Measurements from ENCODE around the gene PCDHA5. TPM values are rescaled to one million over a fixed set of nuclear protein-coding genes. Genes with fewer than 3 reads are reported as not detected.

The PCDHA5 gene
- under 0.01 TPM in 1 of 2 replicates, not detected in the other for total RNA-seq

DNA sequence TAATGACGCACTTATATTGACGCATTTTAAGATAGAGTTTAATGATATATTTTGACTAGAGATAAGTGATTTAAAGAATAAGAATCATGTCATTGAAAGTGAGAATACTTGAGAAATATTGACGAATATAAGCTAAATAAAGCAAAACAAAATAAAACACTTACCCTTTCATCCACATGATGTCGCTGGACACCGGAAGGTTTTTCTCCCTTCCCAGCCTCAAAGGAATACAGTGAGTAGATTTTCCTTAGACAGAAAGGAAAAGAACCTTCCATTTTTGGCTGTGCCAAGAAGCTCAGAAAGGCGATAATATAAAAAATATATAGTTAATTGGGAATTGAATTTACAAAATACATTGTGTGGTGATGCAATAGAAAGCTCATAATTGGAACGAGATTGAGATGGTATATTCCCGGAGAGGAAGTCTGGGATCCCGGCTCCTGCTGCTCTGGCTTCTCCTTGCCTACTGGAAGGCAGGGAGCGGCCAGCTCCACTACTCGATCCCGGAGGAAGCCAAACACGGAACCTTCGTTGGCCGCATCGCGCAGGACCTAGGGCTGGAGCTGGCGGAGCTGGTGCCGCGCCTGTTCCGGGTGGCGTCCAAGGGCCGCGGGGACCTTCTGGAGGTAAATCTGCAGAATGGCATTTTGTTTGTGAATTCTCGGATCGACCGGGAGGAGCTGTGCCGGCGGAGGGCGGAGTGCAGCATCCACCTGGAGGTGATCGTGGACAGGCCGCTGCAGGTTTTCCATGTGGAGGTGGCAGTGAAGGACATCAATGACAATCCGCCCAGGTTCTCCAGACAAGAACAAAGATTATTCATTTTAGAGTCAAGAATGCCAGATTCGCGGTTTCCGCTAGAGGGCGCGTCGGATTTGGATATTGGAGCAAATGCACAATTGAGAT, at the start of gene PCDHA5:
Gene PCDHA5 (plus strand): TSS at position 239 of the 906 bp plus-strand sequence.

DNA sequence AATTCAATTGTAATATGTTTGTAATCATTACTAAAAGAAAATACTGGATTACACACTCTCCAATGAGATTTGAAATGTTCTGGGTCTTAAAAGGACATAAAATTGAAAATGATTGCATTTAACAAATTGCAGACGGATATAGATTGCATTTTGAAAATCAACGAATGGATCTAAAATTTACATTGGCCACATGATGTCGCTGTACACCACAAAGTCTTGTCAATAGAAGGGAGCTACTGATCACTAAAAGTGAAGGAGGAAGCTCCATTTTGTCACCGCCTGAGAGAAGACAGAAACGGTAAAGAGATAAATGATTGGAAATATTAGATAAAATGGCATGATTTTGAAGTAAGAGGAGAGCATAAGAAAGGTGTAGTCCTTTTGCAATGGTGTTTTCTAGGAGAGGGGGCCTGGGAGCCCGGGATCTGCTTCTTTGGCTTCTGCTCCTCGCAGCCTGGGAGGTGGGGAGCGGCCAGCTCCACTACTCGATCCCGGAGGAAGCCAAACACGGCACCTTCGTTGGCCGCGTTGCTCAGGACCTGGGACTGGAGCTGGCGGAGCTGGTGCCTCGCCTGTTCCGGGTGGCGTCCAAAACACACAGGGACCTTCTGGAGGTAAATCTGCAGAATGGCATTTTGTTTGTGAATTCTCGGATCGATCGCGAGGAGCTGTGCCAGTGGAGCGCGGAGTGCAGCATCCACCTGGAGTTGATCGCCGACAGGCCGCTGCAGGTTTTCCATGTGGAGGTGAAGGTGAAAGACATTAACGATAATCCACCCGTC, 35.3 kb upstream of the PCDHA5 start, which contains the start of gene PCDHA1:
Gene PCDHA1 (plus strand): TSS at position 236 of the 782 bp plus-strand sequence.

DNA sequence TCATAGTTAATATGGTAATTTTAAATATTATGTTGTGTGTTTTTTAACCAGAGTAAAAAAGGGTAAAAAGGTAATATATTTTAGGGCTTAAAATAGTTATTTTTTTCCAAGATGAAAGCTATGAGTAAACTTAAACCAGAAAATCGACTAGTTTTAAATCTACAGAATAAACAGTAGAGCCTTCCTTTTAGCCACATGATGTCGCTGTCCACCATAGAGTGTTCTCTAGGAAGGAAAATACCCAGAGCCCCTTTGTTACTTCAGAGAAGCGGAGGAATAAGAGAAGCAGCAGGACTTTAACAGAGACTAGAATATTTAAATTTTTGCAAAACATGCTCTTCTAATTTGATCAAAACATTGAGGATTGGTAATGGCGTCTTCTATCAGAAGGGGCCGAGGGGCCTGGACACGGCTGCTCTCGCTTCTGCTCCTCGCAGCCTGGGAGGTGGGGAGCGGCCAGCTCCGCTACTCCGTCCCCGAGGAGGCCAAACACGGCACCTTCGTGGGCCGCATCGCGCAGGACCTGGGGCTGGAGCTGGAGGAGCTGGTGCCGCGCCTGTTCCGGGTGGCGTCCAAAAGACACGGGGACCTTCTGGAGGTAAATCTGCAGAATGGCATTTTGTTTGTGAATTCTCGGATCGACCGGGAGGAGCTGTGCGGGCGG, 26.7 kb upstream of the PCDHA5 start, which contains the start of gene PCDHA2:
Gene PCDHA2 (plus strand): TSS at position 258 of the 664 bp plus-strand sequence.

DNA sequence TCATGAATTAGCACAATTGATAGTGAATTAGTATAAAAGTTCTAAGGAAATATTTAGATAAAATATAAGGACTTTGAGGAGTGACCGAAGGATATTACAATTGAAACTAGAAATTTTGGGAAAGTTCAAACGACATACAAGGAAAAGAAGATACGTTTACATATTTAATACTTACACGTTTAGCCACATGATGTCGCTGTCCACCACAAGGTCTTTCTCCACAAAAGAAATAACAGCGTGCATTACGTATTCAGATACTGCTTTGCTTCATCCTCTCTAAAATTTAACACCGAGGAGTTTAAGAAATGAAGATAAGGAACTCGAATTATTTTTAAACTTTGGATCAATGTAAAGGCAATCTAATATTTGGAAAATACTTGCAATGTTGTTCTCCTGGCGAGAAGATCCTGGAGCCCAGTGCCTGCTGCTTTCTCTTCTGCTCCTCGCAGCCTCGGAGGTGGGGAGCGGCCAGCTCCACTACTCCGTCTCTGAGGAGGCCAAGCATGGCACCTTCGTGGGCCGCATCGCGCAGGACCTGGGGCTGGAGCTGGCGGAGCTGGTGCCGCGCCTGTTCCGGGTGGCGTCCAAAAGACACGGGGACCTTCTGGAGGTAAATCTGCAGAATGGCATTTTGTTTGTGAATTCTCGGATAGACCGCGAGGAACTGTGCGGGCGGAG, 20.5 kb upstream of the PCDHA5 start, which contains the start of gene PCDHA3:
Gene PCDHA3 (plus strand): TSS at position 242 of the 678 bp plus-strand sequence.

DNA sequence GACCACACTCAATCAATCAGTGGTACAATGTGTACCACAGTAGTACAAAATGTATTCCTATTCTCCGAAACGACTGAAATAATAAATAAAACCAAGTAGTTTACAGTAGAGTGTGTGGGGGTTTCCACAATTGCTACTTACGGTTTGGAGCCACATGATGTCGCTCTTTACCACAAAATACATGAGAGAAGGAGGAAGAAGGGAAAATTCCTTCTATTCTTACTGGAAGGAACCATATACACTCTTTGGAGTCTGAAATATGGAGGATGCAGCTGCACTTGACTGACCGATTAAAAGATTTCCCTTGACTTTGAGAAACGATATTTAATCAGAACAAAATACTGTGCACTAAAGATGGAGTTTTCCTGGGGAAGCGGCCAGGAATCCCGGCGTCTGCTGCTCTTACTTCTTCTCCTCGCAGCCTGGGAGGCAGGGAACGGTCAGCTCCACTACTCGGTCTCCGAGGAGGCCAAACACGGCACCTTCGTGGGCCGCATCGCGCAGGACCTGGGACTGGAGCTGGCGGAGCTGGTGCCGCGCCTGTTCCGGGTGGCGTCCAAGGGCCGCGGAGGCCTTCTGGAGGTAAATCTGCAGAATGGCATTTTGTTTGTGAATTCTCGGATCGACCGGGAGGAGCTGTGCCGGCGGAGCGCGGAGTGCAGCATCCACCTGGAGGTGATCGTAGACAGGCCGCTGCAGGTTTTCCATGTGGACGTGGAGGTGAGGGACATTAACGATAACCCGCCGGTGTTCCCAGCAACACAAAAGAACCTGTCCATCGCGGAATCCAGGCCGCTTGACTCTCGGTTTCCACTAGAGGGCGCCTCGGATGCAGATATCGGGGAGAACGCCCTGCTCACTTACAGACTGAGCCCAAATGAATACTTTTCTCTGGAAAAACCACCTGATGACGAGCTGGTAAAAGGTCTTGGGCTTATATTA, 14.3 kb upstream of the PCDHA5 start, which contains the start of gene PCDHA4:
Gene PCDHA4 (plus strand): TSS at position 235 of the 942 bp plus-strand sequence.

DNA sequence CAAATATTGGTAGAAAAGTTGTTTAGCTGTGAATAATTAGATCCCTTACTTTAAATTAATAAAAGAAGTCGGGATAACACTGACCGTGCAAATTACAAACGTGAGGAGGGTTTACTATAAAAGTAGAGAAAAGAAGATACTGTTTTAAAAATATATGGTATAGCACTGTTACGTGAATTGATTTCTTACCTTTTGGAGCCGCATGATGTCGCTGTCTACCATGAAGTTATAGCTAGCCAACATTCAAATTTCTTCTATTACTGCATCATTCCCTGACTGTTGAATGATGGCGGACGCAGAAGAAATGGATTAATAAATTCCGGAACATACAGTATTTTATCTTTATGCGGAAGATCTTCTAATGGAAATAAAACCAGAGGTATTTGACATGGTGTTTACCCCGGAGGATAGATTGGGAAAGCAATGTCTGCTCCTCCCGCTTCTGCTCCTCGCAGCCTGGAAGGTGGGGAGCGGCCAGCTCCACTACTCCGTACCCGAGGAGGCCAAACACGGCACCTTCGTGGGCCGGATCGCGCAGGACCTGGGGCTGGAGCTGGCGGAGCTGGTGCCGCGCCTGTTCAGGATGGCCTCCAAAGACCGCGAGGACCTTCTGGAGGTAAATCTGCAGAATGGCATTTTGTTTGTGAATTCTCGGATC, 6.4 kb downstream of the PCDHA5 start, which contains the start of gene PCDHA6:
Gene PCDHA6 (plus strand): TSS at position 257 of the 658 bp plus-strand sequence. CDS start 132 bp downstream, at position 389.

DNA sequence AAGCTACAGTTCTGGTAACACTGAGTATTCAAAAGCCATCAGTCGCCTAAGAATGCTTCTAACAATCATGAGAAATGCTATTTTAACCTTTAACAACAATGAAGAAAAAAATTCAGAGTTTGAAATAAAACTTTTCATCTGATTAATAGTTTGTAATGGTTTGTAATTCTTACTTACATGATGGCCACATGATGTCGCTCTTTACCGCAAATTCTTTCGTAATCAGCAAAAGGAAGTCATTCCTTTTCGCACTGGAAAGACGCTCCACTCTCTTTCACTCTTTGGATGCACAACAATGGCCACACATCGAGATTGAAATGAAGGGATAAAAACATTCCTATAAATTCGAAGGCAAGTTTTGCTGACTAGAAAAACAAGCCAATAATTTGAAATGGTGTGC, 12.6 kb downstream of the PCDHA5 start, which contains the start of gene PCDHA7:
Gene PCDHA7 (plus strand): TSS at position 277 of the 400 bp plus-strand sequence. CDS start 115 bp downstream, at position 392.

DNA sequence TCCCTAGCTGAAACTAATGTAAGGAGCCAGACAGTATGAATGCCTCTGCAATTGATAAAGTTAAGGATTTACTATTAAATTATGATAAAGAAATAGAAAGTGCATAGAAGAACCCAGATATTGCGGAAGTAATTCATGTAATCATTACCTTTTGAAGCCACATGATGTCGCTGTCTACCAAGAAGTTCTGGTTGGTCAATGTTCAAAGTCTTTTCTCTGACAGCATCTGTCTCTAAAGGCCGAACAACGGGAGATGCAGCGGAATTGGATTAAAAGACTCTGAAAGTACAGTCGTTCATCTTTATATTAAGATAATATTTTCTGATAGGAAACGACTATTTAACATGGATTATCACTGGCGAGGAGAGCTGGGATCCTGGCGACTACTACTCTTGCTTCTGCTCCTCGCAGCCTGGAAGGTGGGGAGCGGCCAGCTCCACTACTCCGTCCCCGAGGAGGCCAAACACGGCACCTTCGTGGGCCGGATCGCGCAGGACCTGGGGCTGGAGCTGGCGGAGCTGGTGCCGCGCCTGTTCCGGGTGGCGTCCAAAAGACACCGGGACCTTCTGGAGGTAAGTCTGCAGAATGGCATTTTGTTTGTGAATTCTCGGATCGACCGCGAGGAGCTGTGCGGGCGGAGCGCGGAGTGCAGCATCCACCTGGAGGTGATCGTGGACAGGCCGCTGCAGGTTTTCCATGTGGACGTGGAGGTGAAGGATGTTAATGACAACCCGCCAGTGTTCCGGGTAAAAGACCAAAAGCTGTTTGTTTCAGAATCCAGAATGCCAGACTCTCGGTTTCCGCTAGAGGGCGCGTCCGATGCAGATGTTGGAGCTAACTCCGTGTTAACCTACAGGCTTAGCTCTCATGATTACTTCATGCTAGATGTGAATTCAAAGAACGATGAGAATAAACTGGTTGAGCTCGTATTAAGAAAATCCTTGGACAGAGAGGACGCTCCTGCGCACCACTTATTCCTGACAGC, 19.9 kb downstream of the PCDHA5 start, which contains the start of gene PCDHA8:
Gene PCDHA8 (plus strand): TSS at position 210 of the 985 bp plus-strand sequence. CDS start 135 bp downstream, at position 345.

DNA sequence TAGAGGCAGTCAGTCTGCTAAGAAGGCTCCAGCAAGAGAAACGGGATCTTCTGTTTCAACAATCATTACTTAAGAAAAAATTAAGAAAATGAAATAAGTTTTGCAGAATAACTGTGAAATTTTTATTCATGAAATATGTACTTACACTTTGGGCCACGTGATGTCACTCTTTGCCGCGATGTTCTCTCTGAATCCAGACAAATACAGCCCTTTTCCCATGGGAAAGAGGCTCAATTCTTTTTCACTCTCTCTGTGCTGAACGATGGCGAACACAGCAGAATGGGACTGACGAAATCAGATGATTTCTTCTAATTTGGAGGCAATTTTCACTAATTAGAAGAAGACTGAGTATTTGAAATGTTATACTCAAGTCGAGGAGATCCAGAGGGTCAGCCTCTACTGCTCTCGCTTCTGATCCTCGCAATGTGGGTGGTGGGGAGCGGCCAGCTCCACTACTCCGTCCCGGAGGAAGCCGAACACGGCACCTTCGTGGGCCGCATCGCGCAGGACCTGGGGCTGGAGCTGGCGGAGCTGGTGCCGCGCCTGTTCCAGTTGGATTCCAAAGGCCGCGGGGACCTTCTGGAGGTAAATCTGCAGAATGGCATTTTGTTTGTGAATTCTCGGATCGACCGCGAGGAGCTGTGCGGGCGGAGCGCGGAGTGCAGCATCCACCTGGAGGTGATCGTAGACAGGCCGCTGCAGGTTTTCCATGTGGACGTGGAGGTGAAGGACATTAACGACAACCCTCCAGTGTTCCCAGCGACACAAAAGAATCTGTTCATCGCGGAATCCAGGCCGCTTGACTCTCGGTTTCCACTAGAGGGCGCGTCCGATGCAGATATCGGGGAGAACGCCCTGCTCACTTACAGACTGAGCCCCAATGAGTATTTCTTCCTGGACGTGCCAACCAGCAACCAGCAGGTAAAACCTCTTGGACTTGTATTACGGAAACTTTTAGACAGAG, 27.0 kb downstream of the PCDHA5 start, which contains the start of gene PCDHA9:
Gene PCDHA9 (plus strand): TSS at position 244 of the 964 bp plus-strand sequence. CDS start 114 bp downstream, at position 358.

DNA sequence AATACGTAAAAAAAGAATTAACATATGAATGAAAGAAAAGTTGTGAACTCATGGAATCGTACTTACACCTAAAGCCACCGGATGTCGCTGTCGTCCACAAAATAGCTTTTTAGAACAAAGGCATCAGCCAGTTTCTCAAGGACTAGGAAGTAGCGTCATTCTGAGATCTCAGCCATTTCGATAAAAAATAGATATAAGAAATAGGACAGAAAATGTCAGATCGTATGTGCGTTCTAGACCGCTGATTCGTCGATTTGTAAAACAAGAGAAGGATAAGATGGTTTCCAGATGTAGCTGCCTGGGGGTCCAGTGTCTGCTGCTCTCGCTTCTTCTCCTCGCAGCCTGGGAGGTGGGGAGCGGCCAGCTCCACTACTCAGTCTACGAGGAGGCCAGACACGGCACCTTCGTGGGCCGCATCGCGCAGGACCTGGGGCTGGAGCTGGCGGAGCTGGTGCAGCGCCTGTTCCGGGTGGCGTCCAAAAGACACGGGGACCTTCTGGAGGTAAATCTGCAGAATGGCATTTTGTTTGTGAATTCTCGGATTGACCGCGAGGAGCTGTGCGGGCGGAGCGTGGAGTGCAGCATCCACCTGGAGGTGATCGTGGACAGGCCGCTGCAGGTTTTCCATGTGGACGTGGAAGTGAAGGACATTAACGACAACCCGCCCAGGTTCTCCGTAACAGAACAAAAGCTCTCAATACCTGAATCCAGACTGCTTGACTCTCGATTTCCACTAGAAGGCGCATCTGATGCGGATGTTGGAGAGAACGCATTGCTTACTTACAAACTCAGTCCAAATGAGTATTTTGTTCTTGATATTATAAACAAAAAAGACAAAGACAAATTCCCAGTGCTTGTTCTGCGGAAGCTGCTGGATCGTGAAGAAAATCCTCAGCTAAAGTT, 34.6 kb downstream of the PCDHA5 start, which contains the start of gene PCDHA10:
Gene PCDHA10 (plus strand): TSS at position 126 of the 903 bp plus-strand sequence. CDS start 152 bp downstream, at position 278.

DNA sequence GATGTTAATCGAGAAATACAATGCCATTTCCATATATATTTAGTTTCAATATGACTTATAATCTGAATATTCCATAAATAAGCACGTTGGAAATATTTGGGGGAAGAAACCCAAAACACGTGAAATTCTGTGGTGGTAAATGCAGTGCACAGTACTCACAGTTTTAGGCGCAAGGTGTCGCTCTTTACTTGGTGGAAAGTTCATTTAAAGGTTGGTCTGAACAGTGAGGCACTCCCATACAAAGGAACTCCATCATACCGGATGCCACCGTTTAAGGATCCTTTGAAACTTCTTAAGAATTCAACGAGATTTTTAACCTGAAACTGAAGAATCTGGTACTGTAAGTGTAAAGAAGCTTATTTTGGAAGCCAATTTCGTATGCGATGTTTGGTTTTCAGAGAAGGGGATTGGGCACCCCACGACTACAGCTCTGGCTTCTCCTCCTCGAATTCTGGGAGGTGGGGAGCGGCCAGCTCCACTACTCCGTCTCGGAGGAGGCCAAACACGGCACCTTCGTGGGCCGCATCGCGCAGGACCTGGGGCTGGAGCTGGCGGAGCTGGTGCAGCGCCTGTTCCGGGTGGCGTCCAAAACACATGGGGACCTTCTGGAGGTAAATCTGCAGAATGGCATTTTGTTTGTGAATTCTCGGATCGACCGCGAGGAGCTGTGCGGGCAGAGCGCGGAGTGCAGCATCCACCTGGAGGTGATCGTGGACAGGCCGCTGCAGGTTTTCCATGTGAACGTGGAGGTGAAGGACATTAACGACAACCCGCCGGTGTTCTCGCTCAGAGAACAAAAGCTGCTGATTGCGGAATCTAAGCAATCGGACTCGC, 47.5 kb downstream of the PCDHA5 start, which contains the start of gene PCDHA11:
Gene PCDHA11 (plus strand): TSS at position 237 of the 834 bp plus-strand sequence. CDS start 147 bp downstream, at position 384.

